H9 (cell line): ENCODE measurements around the gene ACOXL. TPM values are rescaled to one million over a fixed set of nuclear protein-coding genes. Genes with fewer than 3 reads are reported as not detected.

Experiments used
- DNase-seq: peaks from one replicate; pipeline ENCODE4 v3.0.0-alpha.2; 2017
- H2AFZ ChIP-seq: one replicate; pipeline ENCODE4 v1.6.1; 2013; ENCODE audit warnings: mild to moderate bottlenecking, low read length, control low read depth, moderate library complexity
- H2AK5ac ChIP-seq: 2 replicates; pipeline ENCODE4 v1.6.1; 2013; ENCODE audit warnings: low read length, control low read depth, mixed read lengths; ENCODE audit not compliant: insufficient read length
- H2BK120ac ChIP-seq: one replicate; pipeline ENCODE4 v1.6.1; 2013; ENCODE audit warnings: low read depth, mild to moderate bottlenecking, low read length, control low read depth, inconsistent platforms; ENCODE audit not compliant: poor library complexity, severe bottlenecking
- H2BK12ac ChIP-seq: 2 replicates; pipeline ENCODE4 v1.6.1; 2013; ENCODE audit warnings: low read length, control low read depth, mixed read lengths, low read depth; ENCODE audit not compliant: insufficient read length
- H2BK15ac ChIP-seq: 2 replicates; pipeline ENCODE4 v1.6.1; 2013; ENCODE audit warnings: low read depth, low read length, control low read depth
- H2BK20ac ChIP-seq: one replicate; pipeline ENCODE4 v1.6.1; 2013; ENCODE audit warnings: low read depth, mild to moderate bottlenecking, low read length, control low read depth, inconsistent platforms; ENCODE audit not compliant: poor library complexity, severe bottlenecking
- H2BK5ac ChIP-seq: 2 replicates; pipeline ENCODE4 v1.6.1; 2013; ENCODE audit warnings: low read length, control low read depth, mixed read lengths; ENCODE audit not compliant: insufficient read length
- H3K14ac ChIP-seq: 2 replicates; pipeline ENCODE4 v1.6.1; 2013; ENCODE audit warnings: low read length, control low read depth; ENCODE audit not compliant: insufficient read depth
- H3K18ac ChIP-seq: 2 replicates; pipeline ENCODE4 v1.6.1; 2013; ENCODE audit warnings: low read depth, mild to moderate bottlenecking, mixed read lengths, low read length, control low read depth; ENCODE audit not compliant: insufficient read length
- H3K23ac ChIP-seq: 2 replicates; pipeline ENCODE4 v1.6.1; 2013; ENCODE audit warnings: low read length, control low read depth, mixed read lengths, low read depth; ENCODE audit not compliant: insufficient read length
- H3K23me2 ChIP-seq: 2 replicates; pipeline ENCODE4 v1.6.1; 2013; ENCODE audit warnings: low read depth, mild to moderate bottlenecking, mixed read lengths, low read length, control low read depth; ENCODE audit not compliant: insufficient read length, poor library complexity, severe bottlenecking
- H3K27ac ChIP-seq: 2 replicates; pipeline ENCODE4 v1.5.1; 2013; ENCODE audit warnings: low read length, control low read depth, mixed read lengths, low read depth; ENCODE audit not compliant: insufficient read length
- H3K27me3 ChIP-seq: 2 replicates; pipeline ENCODE4 v1.6.1; 2013; ENCODE audit warnings: low read length, control low read depth, inconsistent platforms; ENCODE audit not compliant: insufficient read depth
- H3K4ac ChIP-seq: 2 replicates; pipeline ENCODE4 v1.6.1; 2013; ENCODE audit warnings: low read depth, mild to moderate bottlenecking, control low read depth, inconsistent platforms, low read length, moderate library complexity
- H3K4me1 ChIP-seq: 2 replicates; pipeline ENCODE4 v1.6.1; 2013; ENCODE audit warnings: low read length, control low read depth, inconsistent platforms; ENCODE audit not compliant: insufficient read depth
- H3K4me2 ChIP-seq: 2 replicates; pipeline ENCODE4 v1.6.1; 2013; ENCODE audit warnings: low read length, control low read depth, mixed read lengths; ENCODE audit not compliant: insufficient read length, insufficient read depth
- H3K56ac ChIP-seq: 2 replicates; pipeline ENCODE4 v1.6.1; 2013; ENCODE audit warnings: low read depth, mild to moderate bottlenecking, mixed read lengths, low read length, control low read depth; ENCODE audit not compliant: insufficient read length
- H3K79me1 ChIP-seq: 2 replicates; pipeline ENCODE4 v1.6.1; 2013; ENCODE audit warnings: low read depth, mild to moderate bottlenecking, moderate library complexity, low read length, control low read depth, inconsistent platforms; ENCODE audit not compliant: insufficient read depth, poor library complexity, severe bottlenecking
- H3K79me2 ChIP-seq: 2 replicates; pipeline ENCODE4 v1.6.1; 2013; ENCODE audit warnings: low read length, control low read depth, inconsistent platforms; ENCODE audit not compliant: insufficient read depth
- H3K9ac ChIP-seq: 2 replicates; pipeline ENCODE4 v1.6.1; 2013; ENCODE audit warnings: low read length, control low read depth, mixed read lengths; ENCODE audit not compliant: insufficient read length; ENCODE audit errors: extremely low read depth
- H3K9me3 ChIP-seq: one replicate; pipeline ENCODE4 v1.6.1; 2013; ENCODE audit warnings: low read depth, low read length, inconsistent platforms; ENCODE audit not compliant: control insufficient read depth
- H3T11ph ChIP-seq: one replicate; pipeline ENCODE4 v1.6.1; 2013; ENCODE audit warnings: mild to moderate bottlenecking, low read length, control low read depth, inconsistent platforms
- H4K20me1 ChIP-seq: one replicate; pipeline ENCODE4 v1.6.1; 2013; ENCODE audit not compliant: control insufficient read depth, insufficient read length, insufficient read depth
- H4K5ac ChIP-seq: 2 replicates; pipeline ENCODE4 v1.6.1; 2013; ENCODE audit warnings: low read depth, mild to moderate bottlenecking, mixed read lengths, low read length, control low read depth; ENCODE audit not compliant: insufficient read length
- H4K8ac ChIP-seq: replicated peaks from 2 replicates; pipeline ENCODE4 v1.6.1; 2013; ENCODE audit warnings: low read length, control low read depth, mixed read lengths, low read depth; ENCODE audit not compliant: insufficient read length
- H4K91ac ChIP-seq: 2 replicates; pipeline ENCODE4 v1.6.1; 2013; ENCODE audit warnings: low read depth, mild to moderate bottlenecking, moderate library complexity, mixed read lengths, low read length, control low read depth; ENCODE audit not compliant: insufficient read length
- H3K27ac Mint-ChIP-seq, 3 experiments: 2 replicates in 2 of 3; 3 replicates in 1 of 3; pipeline ENCODE4 v1.8.0; 2020 to 2021; ENCODE audit warnings: mixed read lengths in 3 of 3, mild to moderate bottlenecking in 1 of 3, moderate library complexity in 1 of 3
- H3K27me3 Mint-ChIP-seq: 2 replicates; pipeline ENCODE4 v1.8.0; 2021; ENCODE audit warnings: low read depth, mild to moderate bottlenecking, moderate library complexity, mixed read lengths
- H3K36me3 Mint-ChIP-seq, 3 experiments: 2 replicates in 2 of 3; 3 replicates in 1 of 3; pipeline ENCODE4 v1.8.0; 2020 to 2021; ENCODE audit warnings: low read depth in 3 of 3, mixed read lengths in 3 of 3; ENCODE audit not compliant: insufficient read depth in 1 of 3
- H3K4me1 Mint-ChIP-seq, 2 experiments: 2 replicates each; pipeline ENCODE4 v1.8.0; 2020; ENCODE audit warnings: mixed read lengths in 2 of 2
- H3K4me3 Mint-ChIP-seq, 2 experiments: 2 replicates in 1 of 2; 3 replicates in 1 of 2; pipeline ENCODE4 v1.8.0; 2020 to 2021; ENCODE audit warnings: mild to moderate bottlenecking in 2 of 2, mixed read lengths in 2 of 2, moderate library complexity in 1 of 2
- H3K9me3 Mint-ChIP-seq, 2 experiments: 2 replicates in 1 of 2; 3 replicates in 1 of 2; pipeline ENCODE4 v1.8.0; 2020; ENCODE audit warnings: mild to moderate bottlenecking in 2 of 2, mixed read lengths in 2 of 2, moderate library complexity in 1 of 2
- WGBS: extraction: QIAGEN DNeasy Blood & Tissue Kit; methylation state at CpG from one replicate; pipeline ENCODE4 v1.1.7; 2013; ENCODE audit warnings: missing lambda C conversion rate, low lambda C conversion rate, mixed read lengths; ENCODE audit not compliant: insufficient read length; ENCODE audit errors: extremely low coverage; 5-methylcytosine and 5-hydroxymethylcytosine counted together
- total RNA-seq: library from RNA; stranded (reverse); gene quantifications from 2 replicates; pipeline ENCODE4 v1.2.1, GENCODE V29; 2021
- TF ChIP-seq, protein P1 (sequence below): fragments of 200-600 bp; sonication (generic); conservative IDR thresholded peaks from 3 replicates; pipeline ENCODE4 v1.8.0; 2021; ENCODE audit warnings: antibody characterized with exemption, mild to moderate bottlenecking

ACOXL gene
- total RNA-seq, 1 experiment from 2014 or later, result 37.6 TPM

DNA sequence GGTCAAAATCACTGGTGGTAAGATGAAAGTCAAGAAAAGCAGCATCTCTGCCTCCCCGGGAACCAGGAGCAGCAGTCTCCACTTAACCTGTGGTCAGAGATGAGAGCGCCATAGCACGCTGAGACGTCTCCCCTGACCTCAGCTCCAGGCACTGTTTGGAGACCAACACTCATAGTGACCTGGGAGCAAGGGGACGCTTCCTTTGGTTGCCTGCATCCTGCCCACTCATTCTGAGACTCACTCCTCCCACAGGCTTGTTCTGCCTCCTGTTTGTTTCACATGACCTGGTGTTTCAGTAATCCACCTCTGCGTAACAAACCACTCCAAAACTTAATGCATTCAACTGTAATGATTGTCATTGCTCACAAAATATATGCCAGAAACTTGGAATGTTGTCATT is 139.3 kb downstream of the ACOXL start:
- Histone ChIP-seq H3K27ac (no peak overlapping the region), H4K91ac (no peak overlapping the region), H3K23ac (no peak overlapping the region), H3K23me2 (no peaks in the 10 kb centered on the region), H3T11ph (no peak overlapping the region), H2BK20ac (no peak overlapping the region), H3K4ac (no peak overlapping the region), H2BK120ac (no peak overlapping the region), H3K27me3 (no peaks in the 10 kb centered on the region), H3K9ac (no peak overlapping the region), H4K8ac (no peak overlapping the region), H3K79me1 (no peaks in the 10 kb centered on the region), H3K14ac (no peak overlapping the region), H3K18ac (no peak overlapping the region), H3K56ac (no peak overlapping the region), H3K4me1 (peaks cover 4% of the 10 kb centered on the region; the same call in 1 of the 2 replicates), H2BK12ac (no peak overlapping the region), H4K20me1 (no peaks in the 10 kb centered on the region), H3K4me2 (no peak overlapping the region), H4K5ac (no peak overlapping the region), H3K9me3 (no peaks in the 10 kb centered on the region), H2AK5ac (no peak overlapping the region), H3K79me2 (no peaks in the 10 kb centered on the region), H2AFZ (no peak overlapping the region), H2BK5ac (no peak overlapping the region), H2BK15ac (no peak overlapping the region)
- H3K36me3 Mint-ChIP-seq, result peaks cover 2 to 15% (median 14%) of the 10 kb centered on the region in 3 experiments; a peak in 5 of 7 replicates
- TF ChIP-seq, protein P1, sequence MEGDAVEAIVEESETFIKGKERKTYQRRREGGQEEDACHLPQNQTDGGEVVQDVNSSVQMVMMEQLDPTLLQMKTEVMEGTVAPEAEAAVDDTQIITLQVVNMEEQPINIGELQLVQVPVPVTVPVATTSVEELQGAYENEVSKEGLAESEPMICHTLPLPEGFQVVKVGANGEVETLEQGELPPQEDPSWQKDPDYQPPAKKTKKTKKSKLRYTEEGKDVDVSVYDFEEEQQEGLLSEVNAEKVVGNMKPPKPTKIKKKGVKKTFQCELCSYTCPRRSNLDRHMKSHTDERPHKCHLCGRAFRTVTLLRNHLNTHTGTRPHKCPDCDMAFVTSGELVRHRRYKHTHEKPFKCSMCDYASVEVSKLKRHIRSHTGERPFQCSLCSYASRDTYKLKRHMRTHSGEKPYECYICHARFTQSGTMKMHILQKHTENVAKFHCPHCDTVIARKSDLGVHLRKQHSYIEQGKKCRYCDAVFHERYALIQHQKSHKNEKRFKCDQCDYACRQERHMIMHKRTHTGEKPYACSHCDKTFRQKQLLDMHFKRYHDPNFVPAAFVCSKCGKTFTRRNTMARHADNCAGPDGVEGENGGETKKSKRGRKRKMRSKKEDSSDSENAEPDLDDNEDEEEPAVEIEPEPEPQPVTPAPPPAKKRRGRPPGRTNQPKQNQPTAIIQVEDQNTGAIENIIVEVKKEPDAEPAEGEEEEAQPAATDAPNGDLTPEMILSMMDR, result no peak
- no peak for DNase-seq
- WGBS, result no CpG with 5 or more reads among the region's 6 CpGs
- H3K9me3 Mint-ChIP-seq, result no peaks in the 10 kb centered on the region
- H3K27me3 Mint-ChIP-seq, result no peaks in the 10 kb centered on the region
- no peak overlapping the region; a peak in 1 of 7 replicates for H3K27ac Mint-ChIP-seq
- no peak overlapping the region for H3K4me3 Mint-ChIP-seq
- peaks cover 28 to 46% of the 10 kb centered on the region in 2 experiments for H3K4me1 Mint-ChIP-seq
